H1 (cell line): ENCODE results near the gene ADGRB3. TPM values are rescaled to one million over a fixed set of nuclear protein-coding genes. Genes with fewer than 3 reads are reported as not detected.

Source experiments
- CTCF ChIA-PET: fragments of 300-600 bp; sonication (Branson Sonifier 250); formaldehyde crosslinking; loops from one replicate; lab custom pipeline; 2021; ENCODE audit not compliant: partially characterized antibody; lab: Charles Lee
- POLR2A ChIA-PET: fragments of 300-600 bp; sonication (Branson Sonifier 250); formaldehyde crosslinking; loops from one replicate; lab custom pipeline; 2021; ENCODE audit warnings: inconsistent platforms; ENCODE audit not compliant: partially characterized antibody; lab: Charles Lee
- DNase-seq, 2 experiments: peaks; one replicate each; pipeline versions ENCODE4 v3.0.0 to v3.0.0-alpha.2; 2010 to 2022; ENCODE audit warnings: low spot score in 2 of 2, low read depth in 1 of 2, mixed read lengths in 1 of 2
- FAIRE-seq: peaks from 2 replicates; lab custom pipeline; 2011; peaks lifted over from hg19 to GRCh38; lab: Jason Lieb, UNC
- H2AFZ ChIP-seq: 2 replicates; pipeline ENCODE4 v1.8.1; 2012; ENCODE audit warnings: low read length, inconsistent platforms
- H2AK5ac ChIP-seq: 2 replicates; pipeline ENCODE4 v1.6.1; 2013; ENCODE audit warnings: low read depth, low read length
- H2BK120ac ChIP-seq: replicated peaks from 2 replicates; pipeline ENCODE3; 2013; ENCODE audit warnings: low read depth, low read length, inconsistent platforms
- H2BK12ac ChIP-seq: 2 replicates; pipeline ENCODE4 v1.6.1; 2013; ENCODE audit warnings: low read depth, low read length
- H2BK15ac ChIP-seq: 2 replicates; pipeline ENCODE4 v1.6.1; 2013; ENCODE audit warnings: low read length
- H2BK20ac ChIP-seq: 2 replicates; pipeline ENCODE4 v1.6.1; 2013; ENCODE audit warnings: low read length
- H2BK5ac ChIP-seq: 2 replicates; pipeline ENCODE4 v1.6.1; 2013; ENCODE audit warnings: low read depth, low read length
- H3K14ac ChIP-seq: 2 replicates; pipeline ENCODE4 v1.6.1; 2013; ENCODE audit warnings: inconsistent platforms; ENCODE audit not compliant: insufficient read length
- H3K18ac ChIP-seq: 2 replicates; pipeline ENCODE4 v1.6.1; 2013; ENCODE audit warnings: low read length; ENCODE audit errors: extremely low read depth
- H3K23ac ChIP-seq: 2 replicates; pipeline ENCODE4 v1.6.1; 2013; ENCODE audit warnings: inconsistent platforms; ENCODE audit not compliant: insufficient read length
- H3K23me2 ChIP-seq: 2 replicates; pipeline ENCODE4 v1.6.1; 2013; ENCODE audit warnings: low read depth, low read length
- H3K27ac ChIP-seq: 2 replicates; pipeline ENCODE4 v1.6.1; 2011; ENCODE audit warnings: low read depth, low read length, inconsistent platforms
- H3K27me3 ChIP-seq, 4 experiments: replicated peaks in 1 of 4; 1 replicate in 1 of 4; 2 replicates in 3 of 4; pipeline versions ENCODE4 v1.6.1 to v1.8.1; 2011 to 2013; ENCODE audit warnings: low read length in 3 of 4, mild to moderate bottlenecking in 3 of 4, inconsistent platforms in 2 of 4, mixed read lengths in 2 of 4, moderate library complexity in 1 of 4; ENCODE audit not compliant: control insufficient read depth in 3 of 4, insufficient read depth in 3 of 4; ENCODE audit errors: extremely low read depth in 1 of 4
- H3K36me3 ChIP-seq, 4 experiments: 2 replicates each; pipeline versions ENCODE4 v1.6.1 to v1.8.1; 2011 to 2013; ENCODE audit warnings: mild to moderate bottlenecking in 4 of 4, low read length in 3 of 4, moderate library complexity in 2 of 4, control low read depth in 1 of 4, inconsistent platforms in 1 of 4; ENCODE audit not compliant: insufficient read depth in 4 of 4, control insufficient read depth in 2 of 4
- H3K4ac ChIP-seq: replicated peaks from 2 replicates; pipeline ENCODE3; 2013; ENCODE audit warnings: low read length, low read depth, mixed read lengths, inconsistent platforms; ENCODE audit not compliant: insufficient read length
- H3K4me1 ChIP-seq, 4 experiments: replicated peaks in 1 of 4; 1 replicate in 1 of 4; 2 replicates in 3 of 4; pipeline versions ENCODE4 v1.6.1 to v1.8.1; 2011 to 2013; ENCODE audit warnings: low read length in 3 of 4, inconsistent platforms in 2 of 4, mixed read lengths in 1 of 4; ENCODE audit not compliant: insufficient read depth in 4 of 4, control insufficient read depth in 3 of 4
- H3K4me2 ChIP-seq, 2 experiments: 2 replicates each; pipeline versions ENCODE4 v1.6.1 to v1.8.1; 2011 to 2013; ENCODE audit warnings: low read depth in 2 of 2, low read length in 2 of 2, control low read depth in 1 of 2, inconsistent platforms in 1 of 2, mild to moderate bottlenecking in 1 of 2; ENCODE audit not compliant: insufficient read depth in 1 of 2
- H3K4me3 ChIP-seq, 4 experiments: fragments of 200-600, 300-600 bp in 1 of 4; sonication (generic), shearing (Covaris generic), sonication (Bioruptor Twin) in 1 of 4; 2 replicates each; pipeline versions ENCODE4 v1.5.1 to v1.8.1; 2011 to 2016; ENCODE audit warnings: low read length in 4 of 4, low read depth in 3 of 4, control low read depth in 2 of 4, inconsistent platforms in 2 of 4, mild to moderate bottlenecking in 2 of 4, mixed read lengths in 1 of 4, moderate library complexity in 1 of 4; ENCODE audit not compliant: insufficient read depth in 2 of 4; ENCODE audit errors: extremely low read depth in 1 of 4
- H3K56ac ChIP-seq: replicated peaks from 2 replicates; pipeline ENCODE3; 2013; ENCODE audit warnings: low read depth, mild to moderate bottlenecking, mixed read lengths, low read length, inconsistent platforms; ENCODE audit not compliant: insufficient read length
- H3K79me1 ChIP-seq: 2 replicates; pipeline ENCODE4 v1.6.1; 2013; ENCODE audit warnings: low read depth, low read length, control low read depth
- H3K79me2 ChIP-seq, 2 experiments: 2 replicates each; pipeline versions ENCODE4 v1.6.1 to v1.8.1; 2012 to 2013; ENCODE audit warnings: low read length in 2 of 2, mild to moderate bottlenecking in 2 of 2, inconsistent platforms in 1 of 2; ENCODE audit not compliant: insufficient read depth in 2 of 2, control insufficient read depth in 1 of 2
- H3K9ac ChIP-seq, 4 experiments: replicated peaks in 1 of 4; 1 replicate in 1 of 4; 2 replicates in 3 of 4; pipeline versions ENCODE4 v1.6.1 to v1.8.1; 2011 to 2013; ENCODE audit warnings: low read depth in 3 of 4, low read length in 3 of 4, control low read depth in 2 of 4, mild to moderate bottlenecking in 2 of 4, moderate library complexity in 2 of 4, inconsistent platforms in 1 of 4; ENCODE audit errors: extremely low read depth in 1 of 4
- H3K9me3 ChIP-seq, 2 experiments: 2 replicates each; pipeline versions ENCODE4 v1.6.1 to v1.8.1; 2012 to 2013; ENCODE audit warnings: mild to moderate bottlenecking in 2 of 2, moderate library complexity in 2 of 2, control low read depth in 1 of 2, inconsistent platforms in 1 of 2, low read depth in 1 of 2, low read length in 1 of 2, mixed read lengths in 1 of 2; ENCODE audit not compliant: insufficient read depth in 2 of 2
- H4K20me1 ChIP-seq, 2 experiments: replicated peaks in 1 of 2; 2 replicates each; pipeline versions ENCODE3 to v1.8.1; 2011 to 2013; ENCODE audit warnings: inconsistent platforms in 2 of 2, low read length in 2 of 2, mild to moderate bottlenecking in 1 of 2; ENCODE audit not compliant: insufficient read depth in 2 of 2, control insufficient read depth in 1 of 2
- H4K5ac ChIP-seq: 2 replicates; pipeline ENCODE4 v1.6.1; 2013; ENCODE audit warnings: low read length, low read depth, mixed read lengths, inconsistent platforms; ENCODE audit not compliant: insufficient read length
- H4K8ac ChIP-seq: 2 replicates; pipeline ENCODE4 v1.8.0; 2013; ENCODE audit warnings: mild to moderate bottlenecking, moderate library complexity, low read length, inconsistent platforms; ENCODE audit not compliant: insufficient read depth; ENCODE audit errors: extremely low read depth
- H4K91ac ChIP-seq: replicated peaks from 2 replicates; pipeline ENCODE3; 2013; ENCODE audit warnings: low read length, mixed read lengths, inconsistent platforms; ENCODE audit not compliant: insufficient read length
- EGR1 ChIP-seq: IDR thresholded peaks from 2 replicates; pipeline ENCODE4 v1.6.1; 2011; ENCODE audit warnings: low read depth, low read length, borderline replicate concordance
- EP300 ChIP-seq, 2 experiments: IDR thresholded peaks; 1 replicate in 1 of 2; 2 replicates in 1 of 2; pipeline ENCODE4 v1.6.1; 2011 to 2012; ENCODE audit warnings: low read depth in 2 of 2, low read length in 2 of 2, mild to moderate bottlenecking in 2 of 2, borderline replicate concordance in 1 of 2, inconsistent platforms in 1 of 2, moderate library complexity in 1 of 2
- NANOG ChIP-seq: IDR thresholded peaks from 2 replicates; pipeline ENCODE4 v1.6.1; 2011; ENCODE audit warnings: low read length, low read depth, mild to moderate bottlenecking, inconsistent platforms; ENCODE audit not compliant: insufficient read depth, poor library complexity, severe bottlenecking
- RXRA ChIP-seq: IDR thresholded peaks from 2 replicates; pipeline ENCODE4 v1.6.1; 2011; ENCODE audit warnings: low read depth, mild to moderate bottlenecking, low read length, moderate library complexity; ENCODE audit not compliant: insufficient read depth
- SP2 ChIP-seq: IDR thresholded peaks from 2 replicates; pipeline ENCODE4 v1.6.1; 2012; ENCODE audit warnings: mild to moderate bottlenecking, low read length, inconsistent platforms
- WGBS, 2 experiments: shearing (Covaris generic) in 1 of 2; methylation state at CpG; one replicate each; pipeline versions ENCODE4 v1.1.6 to v1.1.7; 2013 to 2015; ENCODE audit warnings: low lambda C conversion rate in 2 of 2, mixed read lengths in 2 of 2, inconsistent platforms in 1 of 2, low coverage in 1 of 2, missing lambda C conversion rate in 1 of 2; ENCODE audit not compliant: insufficient replicate concordance in 2 of 2, insufficient coverage in 1 of 2, insufficient read length in 1 of 2; ENCODE audit errors: extremely low coverage in 1 of 2, missing lambda C conversion rate in 1 of 2; 5-methylcytosine and 5-hydroxymethylcytosine counted together
- polyA plus RNA-seq, 7 experiments: library from polyadenylated mRNA; depleted of rRNA in 3 of 7; stranded (reverse) in 5 of 7; unstranded in 2 of 7; fragments of >200 nt in 5 of 7; fragments of 200-250 nt in 2 of 7; gene quantifications; 1 replicate in 5 of 7; 2 replicates in 1 of 7; 4 replicates in 1 of 7; pipeline versions ENCODE4 v1.2.1 to v1.2.3, GENCODE V29; 2011 to 2013; ENCODE audit warnings: missing spikeins in 2 of 7, mixed read lengths in 2 of 7
- total RNA-seq: library from RNA; stranded (reverse); fragmentation: NEBNext Ultra II Directional; extraction: Animal tissue kit (Norgen Biotek cat#: 25700); gene quantifications from 2 replicates; pipeline ENCODE4 v1.2.1, GENCODE V29; 2021

ADGRB3 gene
- total and polyA plus RNA-seq, 2 of the 8 experiments (the other 6 are each of a cell fraction or from before 2014, with no cell fraction given): 0.35 to 1.2 TPM

DNA sequence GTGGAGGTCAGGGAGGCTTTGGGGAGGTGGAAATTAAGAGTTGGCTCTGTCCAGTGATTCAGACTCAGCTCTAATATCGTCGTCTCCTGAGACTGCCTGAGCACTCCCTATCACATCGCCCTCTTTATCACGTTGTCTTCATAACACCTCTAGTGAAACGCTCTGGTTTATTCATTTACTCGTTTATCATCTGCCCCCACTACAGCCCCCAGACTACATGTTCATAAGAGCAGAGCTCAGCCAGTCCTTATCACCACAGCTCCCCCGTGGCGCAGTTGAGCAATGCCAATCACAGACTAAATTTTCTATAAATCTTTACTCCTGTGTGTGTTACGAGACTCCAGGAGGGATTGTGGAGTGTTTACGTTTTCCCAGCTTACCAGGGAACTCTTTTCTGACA is 316.2 kb downstream of the ADGRB3 start:
- CTCF ChIA-PET: interaction anchor here (0.7 to 1.7 kb wide), 2 partner anchors 9 to 24 kb away, joined by 3 to 6 read pairs; no protein-coding TSS in a partner anchor
- no peak for FAIRE-seq
- TF ChIP-seq EP300 (IDR thresholded peaks at IDR 0.05; ENCODE audit: borderline replicate concordance in 1 of 2, low read depth in 2 of 2, low read length in 2 of 2) (no peak), NANOG (no peak), EGR1 (no peak), RXRA (no peak), SP2 (no peak)

More for the DNA sequence above, 316.2 kb downstream of the ADGRB3 start:
- H3K9ac ChIP-seq: no peak overlapping the region
- no peaks in the 10 kb centered on the region for H3K79me1 ChIP-seq
- H3K36me3 ChIP-seq: no peaks in the 10 kb centered on the region
- H3K27ac ChIP-seq: no peak overlapping the region
- H3K4me2 ChIP-seq: no peak overlapping the region
- H3K23me2 ChIP-seq: no peaks in the 10 kb centered on the region
- H3K4ac ChIP-seq: no peak overlapping the region
- no peaks in the 10 kb centered on the region for H3K9me3 ChIP-seq
- H3K14ac ChIP-seq: no peak overlapping the region
- H2BK12ac ChIP-seq: no peak overlapping the region
- H3K18ac ChIP-seq: no peak overlapping the region
- no peak overlapping the region for H3K4me3 ChIP-seq
- 93% methylated on average over 10 of the region's 10 CpGs; no CpG with 5 or more reads in 1 of the 2 experiments for WGBS, 2 experiments
- no peak overlapping the region for H2AFZ ChIP-seq
- H3K56ac ChIP-seq: no peak overlapping the region
- H2AK5ac ChIP-seq: no peak overlapping the region
- no peak overlapping the region for H3K23ac ChIP-seq
- H4K5ac ChIP-seq: no peak overlapping the region
- no peak overlapping the region for H2BK5ac ChIP-seq
- H3K27me3 ChIP-seq: no peaks in the 10 kb centered on the region
- H4K8ac ChIP-seq: no peak overlapping the region
- H2BK120ac ChIP-seq: no peak overlapping the region
- no peak overlapping the region for H4K91ac ChIP-seq
- no peaks in the 10 kb centered on the region for H4K20me1 ChIP-seq
- no peaks in the 10 kb centered on the region for H3K79me2 ChIP-seq
- H2BK15ac ChIP-seq: no peak overlapping the region
- no peak for DNase-seq
- no peaks in the 10 kb centered on the region for H3K4me1 ChIP-seq
- H2BK20ac ChIP-seq: no peak overlapping the region
- POLR2A ChIA-PET: no interaction called here
